ENCODE measurements around the gene PAK1IP1. TPM values are rescaled to one million over a fixed set of nuclear protein-coding genes. Genes with fewer than 3 reads are reported as not detected.

PAK1IP1 gene
- total and polyA plus RNA-seq, 10 of the 15 experiments (the other 5 are each of a cell fraction or from before 2014, with no cell fraction given) = 26.0 to 98.5 (median 47.8) TPM

GRCh38 chr6:10676403-10676802 is 18.4 kb upstream of the PAK1IP1 start:
- H3K4me2 ChIP-seq (ENCODE audit: control insufficient read depth, insufficient read depth) = no peak overlapping the region
- H3K36me3 ChIP-seq (ENCODE audit: control insufficient read depth in 2 of 2, insufficient read depth in 2 of 2, low read length in 1 of 2) = no peaks in the 10 kb centered on the region
- in situ Hi-C loops (cut with MboI) (no loop called here), intact Hi-C loops (cut with micrococcal nuclease; ENCODE audit: unreplicated experiment) (no loop called here)
- no peaks in the 10 kb centered on the region for H3K27me3 ChIP-seq (replicated peaks in 1 of 2; ENCODE audit: control insufficient read depth in 2 of 2, insufficient read depth in 2 of 2, low read length in 1 of 2)
- H3K9ac ChIP-seq (ENCODE audit: control insufficient read depth, insufficient read depth, low read length) = no peak overlapping the region
- ChIA-PET RAD21 (ENCODE audit: unreplicated experiment) (no interaction called here), SMC1A (ENCODE audit: uncharacterized antibody, unreplicated experiment) (interaction anchor here (0.5 to 1.2 kb wide), 3 partner anchors 8 to 389 kb away, joined by 3 to 4 read pairs (median 3); no protein-coding TSS in a partner anchor), POLR2A (no interaction called here), CTCF (no interaction called here)
- no peak for FAIRE-seq
- no peaks in the 10 kb centered on the region for H3K9me3 ChIP-seq (replicated peaks; ENCODE audit: control insufficient read depth, insufficient read depth, low read length)
- H3K27ac ChIP-seq (ENCODE audit: control insufficient read depth, insufficient read depth) = no peak overlapping the region
- WGBS (ENCODE audit: insufficient coverage, insufficient replicate concordance, low lambda C conversion rate, missing lambda C conversion rate) = 89% methylated on average over 7 of the region's 7 CpGs
- BruUV-seq (replicated peaks) = no TSS peak
- H3K79me2 ChIP-seq (ENCODE audit: control insufficient read depth, insufficient read depth, low read length) = no peaks in the 10 kb centered on the region
- no peak overlapping the region for H2AFZ ChIP-seq (ENCODE audit: control insufficient read depth, low read depth, low read length)
- no peaks in the 10 kb centered on the region for H4K20me1 ChIP-seq (ENCODE audit: control insufficient read depth, insufficient read depth)
- no peak for ATAC-seq
- no peak overlapping the region for H3K4me3 ChIP-seq
- H3K4me1 ChIP-seq (ENCODE audit: control insufficient read depth, insufficient read depth, low read length) = no peaks in the 10 kb centered on the region
- DNase-seq (ENCODE audit: low read depth, low spot score) = no peak
- no peak for TF ChIP-seq CHD2 (IDR thresholded peaks at IDR 0.05; ENCODE audit: borderline replicate concordance, low read depth, low read length)
- no peak for TF ChIP-seq ZBTB40 (IDR thresholded peaks at IDR 0.05; ENCODE audit: borderline replicate concordance)
- no peak for TF ChIP-seq CREM (IDR thresholded peaks at IDR 0.05; ENCODE audit: low read depth)
- no peak for TF ChIP-seq NR2C1 (IDR thresholded peaks at IDR 0.05)
- TF ChIP-seq HCFC1 (IDR thresholded peaks at IDR 0.05; ENCODE audit: low read length) = no peak
- no peak for TF ChIP-seq HDAC6 (IDR thresholded peaks at IDR 0.05; ENCODE audit: unreplicated experiment)
- TF ChIP-seq MXI1 (IDR thresholded peaks at IDR 0.05; ENCODE audit: low read depth, low read length) = no peak
- no peak for TF ChIP-seq ATF3 (IDR thresholded peaks at IDR 0.05; ENCODE audit: borderline replicate concordance, extremely low read depth, low read depth, low read length)
- TF ChIP-seq IRF5 (IDR thresholded peaks at IDR 0.05; ENCODE audit: borderline replicate concordance) = no peak
- TF ChIP-seq, protein P1, sequence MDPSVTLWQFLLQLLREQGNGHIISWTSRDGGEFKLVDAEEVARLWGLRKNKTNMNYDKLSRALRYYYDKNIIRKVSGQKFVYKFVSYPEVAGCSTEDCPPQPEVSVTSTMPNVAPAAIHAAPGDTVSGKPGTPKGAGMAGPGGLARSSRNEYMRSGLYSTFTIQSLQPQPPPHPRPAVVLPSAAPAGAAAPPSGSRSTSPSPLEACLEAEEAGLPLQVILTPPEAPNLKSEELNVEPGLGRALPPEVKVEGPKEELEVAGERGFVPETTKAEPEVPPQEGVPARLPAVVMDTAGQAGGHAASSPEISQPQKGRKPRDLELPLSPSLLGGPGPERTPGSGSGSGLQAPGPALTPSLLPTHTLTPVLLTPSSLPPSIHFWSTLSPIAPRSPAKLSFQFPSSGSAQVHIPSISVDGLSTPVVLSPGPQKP (IDR thresholded peaks at IDR 0.05; ENCODE audit: low read depth, low read length) = no peak
- TF ChIP-seq LARP7 (IDR thresholded peaks at IDR 0.05) = no peak
- TF ChIP-seq, protein P2, sequence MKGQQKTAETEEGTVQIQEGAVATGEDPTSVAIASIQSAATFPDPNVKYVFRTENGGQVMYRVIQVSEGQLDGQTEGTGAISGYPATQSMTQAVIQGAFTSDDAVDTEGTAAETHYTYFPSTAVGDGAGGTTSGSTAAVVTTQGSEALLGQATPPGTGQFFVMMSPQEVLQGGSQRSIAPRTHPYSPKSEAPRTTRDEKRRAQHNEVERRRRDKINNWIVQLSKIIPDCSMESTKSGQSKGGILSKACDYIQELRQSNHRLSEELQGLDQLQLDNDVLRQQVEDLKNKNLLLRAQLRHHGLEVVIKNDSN (IDR thresholded peaks at IDR 0.05; ENCODE audit: borderline replicate concordance, extremely low read length, insufficient read depth, low read depth, low read length) = no peak
- TF ChIP-seq E4F1 (IDR thresholded peaks at IDR 0.05; ENCODE audit: borderline replicate concordance, partially characterized antibody) = no peak
- no peak for TF ChIP-seq FOS (IDR thresholded peaks at IDR 0.05; ENCODE audit: borderline replicate concordance, extremely low read depth, insufficient read length)

All from GM12878 (cell line).